GM12801 (cell line): ENCODE data around the gene C11orf42.

Experiments
- TF ChIP-seq, protein P1 (sequence below): IDR thresholded peaks from one replicate; pipeline ENCODE4 v1.5.1; 2011; ENCODE audit warnings: control low read depth; ENCODE audit not compliant: insufficient read length; ENCODE audit errors: extremely low read depth

Gene C11orf42

GRCh38 chr11:6206456-6207180 is 1.3 kb downstream of the C11orf42 start:
- TF ChIP-seq, protein P1, sequence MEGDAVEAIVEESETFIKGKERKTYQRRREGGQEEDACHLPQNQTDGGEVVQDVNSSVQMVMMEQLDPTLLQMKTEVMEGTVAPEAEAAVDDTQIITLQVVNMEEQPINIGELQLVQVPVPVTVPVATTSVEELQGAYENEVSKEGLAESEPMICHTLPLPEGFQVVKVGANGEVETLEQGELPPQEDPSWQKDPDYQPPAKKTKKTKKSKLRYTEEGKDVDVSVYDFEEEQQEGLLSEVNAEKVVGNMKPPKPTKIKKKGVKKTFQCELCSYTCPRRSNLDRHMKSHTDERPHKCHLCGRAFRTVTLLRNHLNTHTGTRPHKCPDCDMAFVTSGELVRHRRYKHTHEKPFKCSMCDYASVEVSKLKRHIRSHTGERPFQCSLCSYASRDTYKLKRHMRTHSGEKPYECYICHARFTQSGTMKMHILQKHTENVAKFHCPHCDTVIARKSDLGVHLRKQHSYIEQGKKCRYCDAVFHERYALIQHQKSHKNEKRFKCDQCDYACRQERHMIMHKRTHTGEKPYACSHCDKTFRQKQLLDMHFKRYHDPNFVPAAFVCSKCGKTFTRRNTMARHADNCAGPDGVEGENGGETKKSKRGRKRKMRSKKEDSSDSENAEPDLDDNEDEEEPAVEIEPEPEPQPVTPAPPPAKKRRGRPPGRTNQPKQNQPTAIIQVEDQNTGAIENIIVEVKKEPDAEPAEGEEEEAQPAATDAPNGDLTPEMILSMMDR, result no peak

DNA sequence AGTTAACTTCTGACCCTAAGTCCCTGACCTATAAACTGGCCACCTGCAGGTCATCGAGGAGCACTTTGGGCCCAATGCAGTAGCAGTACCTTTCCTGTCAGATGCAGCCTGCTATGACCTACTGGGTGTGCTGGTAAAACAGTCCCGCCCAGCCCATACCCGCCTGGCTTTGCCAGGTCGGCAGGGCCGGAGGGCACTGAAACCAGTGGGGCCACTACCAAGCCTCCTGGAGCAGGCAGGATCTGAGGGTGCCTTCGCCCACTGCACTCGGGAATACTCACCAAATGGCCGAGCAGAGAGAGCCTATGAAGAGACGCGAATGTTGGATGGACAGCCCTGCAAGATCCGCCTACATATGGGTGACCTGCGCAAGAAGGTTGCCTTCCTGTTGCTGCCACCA is 4.4 kb downstream of the C11orf42 start:
- TF ChIP-seq, protein P1, result no peak

DNA sequence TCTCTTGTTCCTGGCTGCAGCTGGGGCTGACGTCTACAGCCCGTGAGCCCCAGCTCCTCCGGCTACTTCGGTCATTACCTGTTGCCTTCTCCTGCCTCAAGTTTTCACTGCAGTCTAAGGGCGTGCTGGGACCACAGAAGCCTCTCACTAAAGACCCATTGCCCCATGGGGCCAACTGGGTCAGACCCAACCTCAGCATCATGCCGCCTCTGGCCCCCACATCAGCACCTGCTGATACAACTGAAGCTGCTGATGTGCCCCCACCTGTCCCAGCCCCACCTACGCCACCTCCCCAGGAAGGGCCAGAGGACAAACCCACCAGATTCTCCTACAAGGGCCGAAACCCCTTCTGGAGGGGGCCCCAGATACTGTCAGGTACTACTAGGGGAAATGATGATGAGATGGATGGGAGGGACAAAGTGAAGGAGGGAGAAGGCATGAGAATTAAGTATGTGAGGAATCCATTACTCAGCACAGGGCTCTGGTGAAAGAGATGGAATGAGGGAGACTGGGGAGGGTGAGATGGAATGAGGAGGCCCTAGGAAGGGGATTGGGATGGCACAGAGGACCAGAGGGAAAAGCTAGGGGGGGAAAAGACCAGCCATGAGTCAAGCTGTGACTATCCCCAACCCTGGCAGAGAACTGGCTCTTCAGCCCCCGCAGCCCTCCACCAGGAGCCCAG is 5.1 kb downstream of the C11orf42 start:
- TF ChIP-seq, protein P1, result no peak

DNA sequence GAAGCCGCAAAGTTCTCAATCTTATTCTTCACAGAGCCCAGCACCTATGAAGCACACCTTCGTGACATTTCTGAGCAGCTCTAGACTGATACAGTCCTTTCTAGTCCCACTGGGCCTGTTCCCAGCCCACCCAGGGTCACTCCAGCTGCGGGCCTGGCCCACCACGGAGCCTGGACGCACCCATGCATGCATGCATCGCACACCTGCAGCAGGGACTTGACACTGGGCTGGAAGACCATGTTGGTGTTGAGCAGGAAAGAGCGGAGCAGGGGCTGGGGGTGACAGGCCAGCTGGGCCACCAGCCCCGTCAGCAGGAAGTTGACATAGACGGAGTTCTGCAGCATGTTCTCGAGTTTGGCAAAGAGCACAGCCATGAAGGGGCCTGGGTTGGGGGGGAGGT is 9.2 kb downstream of the C11orf42 start:
- TF ChIP-seq, protein P1, result no peak

DNA sequence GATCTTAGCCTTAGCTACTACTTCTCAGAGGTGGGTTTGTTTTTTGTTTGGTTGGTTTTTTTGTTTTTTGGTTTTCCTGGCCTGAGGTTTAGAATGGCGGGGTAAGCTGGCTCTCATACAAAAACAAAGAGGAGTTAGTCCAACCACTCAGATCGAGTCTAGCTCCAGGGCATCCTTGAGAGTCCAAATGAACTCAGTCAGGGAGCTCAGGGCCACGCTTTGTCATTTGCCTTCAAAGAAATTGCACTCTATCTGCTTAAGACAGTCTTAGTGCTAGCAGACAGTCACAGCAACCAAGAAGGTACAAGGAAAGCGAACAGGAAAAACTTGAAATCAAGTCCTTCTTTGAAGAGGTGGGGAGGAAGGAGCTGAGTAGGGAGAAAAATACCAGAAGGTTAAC is 11.1 kb downstream of the C11orf42 start:
- TF ChIP-seq, protein P1, result no peak

DNA sequence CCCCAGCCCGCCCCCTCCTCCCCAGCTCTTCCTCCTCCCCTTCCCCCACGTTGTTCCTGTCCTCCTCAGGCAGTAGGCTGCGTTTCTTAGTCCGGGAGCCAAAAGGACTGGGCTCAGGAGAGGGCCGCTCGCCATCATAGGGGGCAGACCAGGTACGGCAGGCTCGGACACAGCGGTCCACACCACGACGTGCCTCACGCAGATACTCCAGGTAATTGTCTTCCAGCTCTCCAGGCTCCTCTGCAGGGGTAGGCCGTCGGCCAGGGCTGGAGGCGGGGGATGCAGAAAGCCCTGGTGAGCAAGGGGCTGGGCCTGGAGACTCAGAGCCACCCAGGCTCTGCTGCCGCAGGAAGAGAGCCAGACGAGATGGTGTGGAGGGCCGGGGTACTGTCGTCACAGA is 12.4 kb downstream of the C11orf42 start:
- TF ChIP-seq, protein P1, result no peak

- TF ChIP-seq, protein P1, result no peak
These were observed 14.0 kb downstream of the C11orf42 start for GRCh38 chr11:6219359-6219758.
